ENCODE measurements around the gene CNR1. TPM values are rescaled to one million over a fixed set of nuclear protein-coding genes. Genes with fewer than 3 reads are reported as not detected.

The CNR1 gene
- total and polyA plus RNA-seq, 3 donors from 2014 or later, result 2.3 to 4.9 (median 4.3) TPM

GRCh38 chr6:88141561-88142296 lies 24.4 kb downstream of the CNR1 start:
- Histone ChIP-seq H3K4me1 (no peaks in the 10 kb centered on the region), H3K4me3 (no peak overlapping the region), H3K27me3 (no peaks in the 10 kb centered on the region), H3K27ac (no peak overlapping the region), H3K36me3 (ENCODE audit: low read depth, missing control alignments) (no peaks in the 10 kb centered on the region), H3K9me3 (no peaks in the 10 kb centered on the region)
- TF ChIP-seq POLR2A (IDR thresholded peaks at IDR 0.05) (no peak), CTCF (IDR thresholded peaks at IDR 0.05) (no peak)
- intact Hi-C loops (cut with DNase I; ENCODE audit: low total_unique reads), result no loop called here
- no peak for DNase-seq
- 81 to 89% methylated on average over 9 of the region's 9 CpGs for WGBS, 2 donors

GRCh38 chr6:88137915-88138314 lies 28.2 kb downstream of the CNR1 start:
- no peaks in the 10 kb centered on the region for H3K4me1 ChIP-seq
- intact Hi-C loops (cut with DNase I; ENCODE audit: low total_unique reads), result no loop called here
- 77 to 88% methylated on average over 1 of the region's 1 CpG for WGBS, 2 donors

GRCh38 chr6:88135578-88136114 lies 30.5 kb downstream of the CNR1 start:
- TF ChIP-seq POLR2A (IDR thresholded peaks at IDR 0.05), result no peak
- no peak for TF ChIP-seq CTCF (IDR thresholded peaks at IDR 0.05)
- Histone ChIP-seq H3K36me3 (ENCODE audit: low read depth, missing control alignments) (no peaks in the 10 kb centered on the region), H3K4me3 (no peak overlapping the region), H3K9me3 (no peaks in the 10 kb centered on the region), H3K27me3 (no peaks in the 10 kb centered on the region), H3K27ac (no peak overlapping the region), H3K4me1 (no peaks in the 10 kb centered on the region)
- WGBS, 2 donors, result 50 to 65% methylated on average over 5 of the region's 5 CpGs
- no peak for DNase-seq
- intact Hi-C loops (cut with DNase I; ENCODE audit: low total_unique reads), result no loop called here

More at GRCh38 chr6:88137915-88138314, 28.2 kb downstream of the CNR1 start:
- Histone ChIP-seq H3K36me3 (ENCODE audit: low read depth, missing control alignments) (no peaks in the 10 kb centered on the region), H3K4me3 (no peak overlapping the region), H3K27ac (no peak overlapping the region), H3K9me3 (no peaks in the 10 kb centered on the region), H3K27me3 (no peaks in the 10 kb centered on the region)
- TF ChIP-seq CTCF (IDR thresholded peaks at IDR 0.05) (no peak), POLR2A (IDR thresholded peaks at IDR 0.05) (no peak)
- DNase-seq, result no peak

- no peaks in the 10 kb centered on the region for H3K9me3 ChIP-seq
- H3K4me1 ChIP-seq, result no peaks in the 10 kb centered on the region
- DNase-seq, result no peak
- WGBS, 2 donors, result 87 to 91% methylated on average over 4 of the region's 4 CpGs
- H3K27ac ChIP-seq, result no peak overlapping the region
- no peaks in the 10 kb centered on the region for H3K27me3 ChIP-seq
- intact Hi-C loops (cut with DNase I; ENCODE audit: low total_unique reads), result no loop called here
- no peak overlapping the region for H3K4me3 ChIP-seq
- H3K36me3 ChIP-seq (ENCODE audit: low read depth, missing control alignments), result no peaks in the 10 kb centered on the region
- TF ChIP-seq CTCF (IDR thresholded peaks at IDR 0.05) (no peak), POLR2A (IDR thresholded peaks at IDR 0.05) (no peak)
These were observed 31.6 kb downstream of the CNR1 start for GRCh38 chr6:88134575-88134974.

GRCh38 chr6:88133718-88134117 lies 32.4 kb downstream of the CNR1 start:
- Histone ChIP-seq H3K4me3 (no peak overlapping the region), H3K27me3 (no peaks in the 10 kb centered on the region), H3K4me1 (no peaks in the 10 kb centered on the region), H3K9me3 (no peaks in the 10 kb centered on the region), H3K36me3 (ENCODE audit: low read depth, missing control alignments) (no peaks in the 10 kb centered on the region), H3K27ac (no peak overlapping the region)
- intact Hi-C loops (cut with DNase I; ENCODE audit: low total_unique reads), result no loop called here
- TF ChIP-seq CTCF (IDR thresholded peaks at IDR 0.05), result no peak
- no peak for TF ChIP-seq POLR2A (IDR thresholded peaks at IDR 0.05)
- DNase-seq, result no peak
- 19 to 50% methylated on average over 1 of the region's 1 CpG for WGBS, 2 donors

Measured in testis (tissue), 3 donors.